ENCODE results near the gene NPSR1.

NPSR1 gene

DNA sequence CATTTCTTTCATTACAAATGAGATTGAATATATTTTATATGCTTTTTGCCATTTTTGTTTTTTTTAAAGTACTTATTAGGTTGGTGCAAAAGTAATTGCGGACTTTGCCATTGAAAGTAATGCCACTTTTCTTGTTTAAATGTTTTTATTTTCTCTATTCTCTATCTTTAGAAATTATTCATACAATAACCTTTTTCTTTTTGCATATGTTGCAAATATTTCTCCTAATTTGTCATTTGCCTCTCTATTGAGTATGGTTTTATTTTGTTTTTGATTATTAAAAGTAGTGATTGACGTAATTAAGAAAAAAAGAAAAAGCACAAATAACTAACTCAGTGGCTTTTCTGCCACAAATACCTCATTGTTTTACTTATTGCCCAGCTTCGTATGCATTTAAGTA, 172.4 kb downstream of the NPSR1 start:
- H3K4me3 ChIP-seq (ENCODE audit: low read depth, low read length): no peak overlapping the region
- TF ChIP-seq CTCF (IDR thresholded peaks at IDR 0.05; ENCODE audit: insufficient read depth, low read length, missing control alignments): no peak
- POLR2A ChIA-PET: no interaction called here
- no peak for DNase-seq (ENCODE audit: low read depth, low spot score)
- CTCF ChIA-PET: no interaction called here

GRCh38 chr7:34831436-34831835, 173.4 kb downstream of the NPSR1 start:
- ChIA-PET POLR2A (no interaction called here), CTCF (no interaction called here)
- no peak for DNase-seq (ENCODE audit: low read depth, low spot score)
- TF ChIP-seq CTCF (IDR thresholded peaks at IDR 0.05; ENCODE audit: insufficient read depth, low read length, missing control alignments): no peak
- H3K4me3 ChIP-seq (ENCODE audit: low read depth, low read length): no peak overlapping the region

DNA sequence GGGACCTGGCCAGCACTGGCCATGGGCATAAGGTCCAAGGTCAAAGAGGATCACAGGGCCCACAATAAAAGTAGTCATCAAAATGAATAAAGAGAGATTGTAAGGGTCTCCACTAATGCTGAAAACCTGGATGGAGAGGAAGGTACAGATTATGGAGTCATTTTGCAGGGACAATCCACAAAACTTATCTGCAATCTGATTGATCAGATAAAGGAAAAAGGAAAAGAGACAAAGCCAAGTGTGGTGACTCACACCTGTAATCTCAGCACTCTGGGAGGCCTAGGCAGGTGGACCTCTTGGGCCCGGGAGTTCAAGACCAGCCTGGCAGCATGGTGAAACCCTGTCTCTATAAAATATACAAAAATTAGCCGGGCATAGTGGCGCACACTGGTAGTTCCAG, 174.0 kb downstream of the NPSR1 start:
- no peak overlapping the region for H3K4me3 ChIP-seq (ENCODE audit: low read depth, low read length)
- no peak for DNase-seq (ENCODE audit: low read depth, low spot score)
- no peak for TF ChIP-seq CTCF (IDR thresholded peaks at IDR 0.05; ENCODE audit: insufficient read depth, low read length, missing control alignments)
- ChIA-PET CTCF (no interaction called here), POLR2A (no interaction called here)

DNA sequence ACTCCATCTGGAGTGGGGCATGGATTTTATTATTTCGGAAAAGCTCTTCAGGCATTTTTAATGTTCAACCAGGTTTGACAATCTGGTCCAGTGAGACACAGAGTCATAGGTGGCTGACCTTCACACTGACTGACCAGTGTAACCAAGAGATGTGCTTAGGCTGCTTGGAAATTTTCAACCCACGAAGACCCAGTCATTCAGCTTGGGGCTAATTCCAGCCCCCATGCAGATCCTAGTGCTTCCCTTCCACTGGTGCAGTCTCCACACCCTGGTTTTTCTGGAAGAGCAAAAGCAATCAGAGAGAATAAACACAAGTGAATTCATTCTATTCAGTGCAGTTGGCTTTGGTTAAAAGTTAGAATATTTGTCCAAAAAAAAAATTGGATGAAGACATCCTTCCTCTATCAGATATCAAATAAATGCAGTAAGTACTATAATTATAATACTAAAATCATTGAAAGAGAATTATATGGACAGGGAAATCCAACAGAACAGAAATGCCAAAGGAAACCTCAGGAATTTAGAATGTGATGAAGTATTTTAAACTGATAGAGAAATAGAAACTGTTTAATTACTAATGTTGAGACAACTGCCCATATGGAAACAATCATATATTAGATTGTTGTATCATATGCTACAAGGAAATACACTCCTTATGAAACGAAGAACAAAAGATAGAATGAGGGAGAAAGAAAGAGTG, 178.0 kb downstream of the NPSR1 start:
- ChIA-PET POLR2A (no interaction called here), CTCF (interaction anchor here (3.8 kb wide), 1 partner anchor 12 kb away, joined by 20 read pairs; no protein-coding TSS in a partner anchor)
- no peak overlapping the region for H3K4me3 ChIP-seq (ENCODE audit: low read depth, low read length)
- DNase-seq (ENCODE audit: low read depth, low spot score): no peak
- no peak for TF ChIP-seq CTCF (IDR thresholded peaks at IDR 0.05; ENCODE audit: insufficient read depth, low read length, missing control alignments)

- no peak for DNase-seq (ENCODE audit: low read depth, low spot score)
- POLR2A ChIA-PET: no interaction called here
- TF ChIP-seq CTCF (IDR thresholded peaks at IDR 0.05; ENCODE audit: insufficient read depth, low read length, missing control alignments): no peak
- H3K4me3 ChIP-seq (ENCODE audit: low read depth, low read length): no peak overlapping the region
- CTCF ChIA-PET: interaction anchor here (1.6 to 3.8 kb wide), 2 partner anchors 13 to 77 kb away, joined by 3 to 20 read pairs; no protein-coding TSS in a partner anchor
These were observed 179.3 kb downstream of the NPSR1 start for GRCh38 chr7:34837316-34837715.

DNA sequence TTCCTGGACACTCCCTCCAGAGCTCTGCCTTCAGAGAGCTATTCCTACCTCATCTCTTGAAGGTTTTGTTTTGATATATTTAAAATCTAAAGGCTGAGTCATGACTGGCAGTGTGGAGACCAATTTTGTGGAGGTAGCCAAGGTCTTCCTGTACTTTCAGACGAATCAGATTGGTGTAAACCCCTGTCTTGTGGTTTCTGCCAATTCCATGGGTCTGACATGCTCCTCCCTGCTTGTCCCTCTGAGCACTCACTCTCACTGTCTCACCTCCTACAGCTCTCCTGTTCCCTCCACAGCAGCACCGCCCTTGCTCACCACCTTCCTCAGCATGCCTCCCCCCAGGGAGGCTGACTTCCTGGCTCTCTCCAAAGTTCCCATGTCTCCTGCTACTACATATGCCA, 179.8 kb downstream of the NPSR1 start:
- ChIA-PET CTCF (interaction anchor here (1.6 kb wide), 1 partner anchor 77 kb away, joined by 3 read pairs; no protein-coding TSS in a partner anchor), POLR2A (no interaction called here)
- H3K4me3 ChIP-seq (ENCODE audit: low read depth, low read length): no peak overlapping the region
- no peak for TF ChIP-seq CTCF (IDR thresholded peaks at IDR 0.05; ENCODE audit: insufficient read depth, low read length, missing control alignments)
- DNase-seq (ENCODE audit: low read depth, low spot score): no peak

Data from AG04449 (cell line).